ENCODE data around the gene AP3B1. TPM values are rescaled to one million over a fixed set of nuclear protein-coding genes. Genes with fewer than 3 reads are reported as not detected.

Gene AP3B1
- total and polyA plus RNA-seq, 2 donors (not counting 3 experiments of a cell fraction or from before 2014, with no cell fraction given), result 31.6 to 46.7 TPM

GRCh38 chr5:78001197-78001596 is 293.3 kb downstream of the AP3B1 start:
- Histone ChIP-seq H3K79me2 (ENCODE audit: control insufficient read depth, insufficient read depth, low read length) (no peaks in the 10 kb centered on the region), H3K9ac (replicated peaks; ENCODE audit: extremely low read depth, insufficient read depth, low read length) (no peak overlapping the region), H3K9me3 (replicated peaks; ENCODE audit: control insufficient read depth, insufficient read depth, low read length) (no peaks in the 10 kb centered on the region), H4K20me1 (replicated peaks; ENCODE audit: control insufficient read depth, extremely low read depth, insufficient read depth, low read length) (no peaks in the 10 kb centered on the region), H2AFZ (ENCODE audit: low read depth, low read length) (no peak overlapping the region), H3K9me1 (replicated peaks; ENCODE audit: control insufficient read depth, extremely low read depth, insufficient read depth, low read length) (peaks cover 5% of the 10 kb centered on the region), H3K4me2 (ENCODE audit: insufficient read depth, low read length) (no peak overlapping the region), H3K36me3 (ENCODE audit: control insufficient read depth in 2 of 2, extremely low read depth in 1 of 2, insufficient read depth in 2 of 2, low read length in 2 of 2) (no peaks in the 10 kb centered on the region), H3K4me3 (replicated peaks in 1 of 3; ENCODE audit: insufficient read depth in 1 of 3, low read depth in 1 of 3, low read length in 3 of 3) (no peak overlapping the region), H3K4me1 (ENCODE audit: control insufficient read depth, extremely low read depth, insufficient read depth, low read length) (no peaks in the 10 kb centered on the region), H3K27ac (ENCODE audit: insufficient read depth, low read depth, low read length) (no peak overlapping the region), H3K27me3 (ENCODE audit: control insufficient read depth in 2 of 2, insufficient read depth in 2 of 2, low read length in 2 of 2) (no peaks in the 10 kb centered on the region)
- dilution Hi-C loops (cut with MboI; ENCODE audit: extremely low pct_ligation_motif_present, low sequenced_read_pairs), result no loop called here
- TF ChIP-seq JUN (IDR thresholded peaks at IDR 0.05; ENCODE audit: borderline replicate concordance, insufficient read depth, insufficient read length, low read depth), result no peak
- TF ChIP-seq FOS (IDR thresholded peaks at IDR 0.05; ENCODE audit: borderline replicate concordance, insufficient read depth, low read length), result no peak
- TF ChIP-seq MAX (IDR thresholded peaks at IDR 0.05; ENCODE audit: insufficient read depth, insufficient read length), result no peak
- no peak for TF ChIP-seq CTCF (IDR thresholded peaks at IDR 0.05; ENCODE audit: extremely low read depth in 1 of 2, insufficient read depth in 1 of 2, low read depth in 1 of 2, low read length in 2 of 2)
- BruUV-seq (replicated peaks), result no TSS peak
- no peak for FAIRE-seq
- ChIA-PET POLR2A (no interaction called here), CTCF (interaction anchor here (1.2 kb wide), 1 partner anchor 15 kb away, joined by 3 read pairs; no protein-coding TSS in a partner anchor)
- intact Hi-C loops (cut with micrococcal nuclease), result no loop called here
- no peak for DNase-seq (ENCODE audit: low read depth, low spot score)

- DNase-seq (ENCODE audit: low read depth, low spot score) (no peak), FAIRE-seq (no peak)
- Histone ChIP-seq H3K36me3 (ENCODE audit: control insufficient read depth in 2 of 2, extremely low read depth in 1 of 2, insufficient read depth in 2 of 2, low read length in 2 of 2) (no peaks in the 10 kb centered on the region), H3K4me2 (ENCODE audit: insufficient read depth, low read length) (no peak overlapping the region), H3K4me1 (ENCODE audit: control insufficient read depth, extremely low read depth, insufficient read depth, low read length) (no peaks in the 10 kb centered on the region), H4K20me1 (replicated peaks; ENCODE audit: control insufficient read depth, extremely low read depth, insufficient read depth, low read length) (no peaks in the 10 kb centered on the region), H3K27me3 (ENCODE audit: control insufficient read depth in 2 of 2, insufficient read depth in 2 of 2, low read length in 2 of 2) (no peaks in the 10 kb centered on the region), H3K9me3 (replicated peaks; ENCODE audit: control insufficient read depth, insufficient read depth, low read length) (no peaks in the 10 kb centered on the region), H3K9ac (replicated peaks; ENCODE audit: extremely low read depth, insufficient read depth, low read length) (no peak overlapping the region), H3K27ac (ENCODE audit: insufficient read depth, low read depth, low read length) (no peak overlapping the region), H3K9me1 (replicated peaks; ENCODE audit: control insufficient read depth, extremely low read depth, insufficient read depth, low read length) (no peaks in the 10 kb centered on the region), H3K4me3 (replicated peaks in 1 of 3; ENCODE audit: insufficient read depth in 1 of 3, low read depth in 1 of 3, low read length in 3 of 3) (no peak overlapping the region), H2AFZ (ENCODE audit: low read depth, low read length) (no peak overlapping the region), H3K79me2 (ENCODE audit: control insufficient read depth, insufficient read depth, low read length) (no peaks in the 10 kb centered on the region)
- intact Hi-C loops (cut with micrococcal nuclease), result no loop called here
- CTCF ChIA-PET, result interaction anchor here (1.2 to 2.0 kb wide), 2 partner anchors 16 to 440 kb away, joined by 3 to 4 read pairs; no protein-coding TSS in a partner anchor
- dilution Hi-C loops (cut with MboI; ENCODE audit: extremely low pct_ligation_motif_present, low sequenced_read_pairs), result no loop called here
- TF ChIP-seq MYC (IDR thresholded peaks at IDR 0.05; ENCODE audit: low read depth, low read length) (no peak), MAX (IDR thresholded peaks at IDR 0.05; ENCODE audit: insufficient read depth, insufficient read length) (no peak), GATA2 (IDR thresholded peaks at IDR 0.05; ENCODE audit: insufficient read depth, insufficient read length, low read depth, low read length) (no peak), CTCF (IDR thresholded peaks at IDR 0.05; ENCODE audit: extremely low read depth in 1 of 2, insufficient read depth in 1 of 2, low read depth in 1 of 2, low read length in 2 of 2) (no peak), POLR2AphosphoS5 (IDR thresholded peaks at IDR 0.05; ENCODE audit: insufficient read depth, low read depth, low read length) (no peak), POLR2A (IDR thresholded peaks at IDR 0.05; ENCODE audit: low read depth, low read length) (no peak), FOS (IDR thresholded peaks at IDR 0.05; ENCODE audit: borderline replicate concordance, insufficient read depth, low read length) (no peak), EZH2 (IDR thresholded peaks at IDR 0.05; ENCODE audit: borderline replicate concordance, low read depth, low read length, severe bottlenecking) (no peak), JUN (IDR thresholded peaks at IDR 0.05; ENCODE audit: borderline replicate concordance, insufficient read depth, insufficient read length, low read depth) (no peak)
- BruUV-seq (replicated peaks), result no TSS peak
- POLR2A ChIA-PET, result no interaction called here
Measured at GRCh38 chr5:78000191-78000590, 294.3 kb downstream of the AP3B1 start.

Data from endothelial cell of umbilical vein (primary cell).